IMR-90 (cell line): ENCODE results near the gene GGTLC1. TPM values are rescaled to one million over a fixed set of nuclear protein-coding genes. Genes with fewer than 3 reads are reported as not detected.

ENCODE experiments used
- ATAC-seq: fragments of 200-7000 bp; cut with Tn5 transposase; 2 replicates; pipeline ENCODE4 v1.9.1; 2020; ENCODE audit warnings: low read depth, mild to moderate bottlenecking, moderate library complexity
- BruUV-seq: library from RNA; stranded (reverse); fragments of 400-500 nt; replicated peaks from 2 replicates; lab custom pipeline; 2021; lab: Mats Ljungman, UMichigan
- CTCF ChIA-PET: fragments of 300-600 bp; formaldehyde crosslinking; extraction: SDS; loops from one replicate; lab custom pipeline; 2021; ENCODE audit warnings: antibody characterized with exemption; lab: Yijun Ruan, JAX
- POLR2A ChIA-PET: fragments of 300-600 bp; sonication (Branson Sonifier 250); formaldehyde crosslinking; loops from one replicate; lab custom pipeline; 2022; ENCODE audit warnings: antibody characterized with exemption; ENCODE audit not compliant: unreplicated experiment; lab: Charles Lee
- DNase-seq: peaks from one replicate; pipeline ENCODE4 v3.0.0; 2013
- H2AFZ ChIP-seq: replicated peaks from 2 replicates; pipeline ENCODE3; 2013; ENCODE audit warnings: low read length, mild to moderate bottlenecking; ENCODE audit not compliant: poor library complexity
- H2AK5ac ChIP-seq: 2 replicates; pipeline ENCODE4 v1.6.1; 2013; ENCODE audit warnings: low read depth, low read length, inconsistent platforms
- H2AK9ac ChIP-seq: replicated peaks from 2 replicates; pipeline ENCODE3; 2013; ENCODE audit warnings: mild to moderate bottlenecking, low read depth, low read length, moderate library complexity; ENCODE audit not compliant: poor library complexity
- H2BK120ac ChIP-seq: 2 replicates; pipeline ENCODE4 v1.6.1; 2013; ENCODE audit warnings: low read depth, low read length, inconsistent platforms
- H2BK15ac ChIP-seq: 3 replicates; pipeline ENCODE4 v1.6.1; 2013; ENCODE audit warnings: low read depth, low read length, inconsistent platforms
- H2BK20ac ChIP-seq: 2 replicates; pipeline ENCODE4 v1.6.1; 2013; ENCODE audit warnings: low read depth, mild to moderate bottlenecking, inconsistent platforms, low read length, moderate library complexity
- H2BK5ac ChIP-seq: 2 replicates; pipeline ENCODE4 v1.6.1; 2013; ENCODE audit warnings: mild to moderate bottlenecking, low read depth, low read length, inconsistent platforms; ENCODE audit not compliant: poor library complexity, severe bottlenecking
- H3K14ac ChIP-seq: replicated peaks from 2 replicates; pipeline ENCODE4 v1.6.1; 2013; ENCODE audit warnings: low read depth, low read length, inconsistent platforms
- H3K18ac ChIP-seq: 2 replicates; pipeline ENCODE4 v1.6.1; 2013; ENCODE audit warnings: low read depth, low read length, control low read depth
- H3K23ac ChIP-seq: 2 replicates; pipeline ENCODE4 v1.6.1; 2013; ENCODE audit warnings: low read depth, low read length, inconsistent platforms
- H3K27ac ChIP-seq: 2 replicates; pipeline ENCODE4 v1.5.1; 2013; ENCODE audit warnings: mild to moderate bottlenecking, control low read depth, low read length; ENCODE audit not compliant: insufficient read depth
- H3K27me3 ChIP-seq: 2 replicates; pipeline ENCODE4 v1.6.1; 2013; ENCODE audit warnings: low read length; ENCODE audit not compliant: control insufficient read depth, insufficient read depth
- H3K36me3 ChIP-seq: 2 replicates; pipeline ENCODE4 v1.6.1; 2013; ENCODE audit warnings: low read length, mixed read lengths; ENCODE audit not compliant: control insufficient read depth, insufficient read depth
- H3K4ac ChIP-seq: 2 replicates; pipeline ENCODE4 v1.6.1; 2013; ENCODE audit warnings: low read depth, low read length, inconsistent platforms
- H3K4me1 ChIP-seq: 2 replicates; pipeline ENCODE4 v1.6.1; 2013; ENCODE audit warnings: low read length, mixed read lengths; ENCODE audit not compliant: control insufficient read depth, insufficient read depth
- H3K4me2 ChIP-seq: 2 replicates; pipeline ENCODE4 v1.6.1; 2013; ENCODE audit warnings: low read depth, mild to moderate bottlenecking, control low read depth, low read length, moderate library complexity
- H3K4me3 ChIP-seq: 2 replicates; pipeline ENCODE4 v1.5.1; 2013; ENCODE audit warnings: low read depth, mild to moderate bottlenecking, control low read depth, low read length, moderate library complexity; ENCODE audit not compliant: insufficient read depth
- H3K56ac ChIP-seq: 2 replicates; pipeline ENCODE4 v1.6.1; 2013; ENCODE audit warnings: low read length, inconsistent platforms; ENCODE audit not compliant: insufficient read depth; ENCODE audit errors: extremely low read depth
- H3K79me1 ChIP-seq, 2 experiments: 2 replicates each; pipeline ENCODE4 v1.6.1; 2013; ENCODE audit warnings: low read length in 2 of 2, inconsistent platforms in 1 of 2, low read depth in 1 of 2
- H3K9ac ChIP-seq: 2 replicates; pipeline ENCODE4 v1.6.1; 2013; ENCODE audit warnings: low read depth, low read length, control low read depth
- H3K9me1 ChIP-seq: 2 replicates; pipeline ENCODE4 v1.6.1; 2013; ENCODE audit warnings: low read length, inconsistent platforms; ENCODE audit not compliant: insufficient read depth
- H3K9me3 ChIP-seq: 2 replicates; pipeline ENCODE4 v1.6.1; 2013; ENCODE audit warnings: low read length; ENCODE audit not compliant: control insufficient read depth, insufficient read depth
- H4K20me1 ChIP-seq: 2 replicates; pipeline ENCODE4 v1.6.1; 2013; ENCODE audit warnings: low read length, inconsistent platforms; ENCODE audit not compliant: insufficient read depth
- H4K5ac ChIP-seq: 2 replicates; pipeline ENCODE4 v1.6.1; 2013; ENCODE audit warnings: mild to moderate bottlenecking, low read depth, low read length, control low read depth
- H4K8ac ChIP-seq, 2 experiments: 2 replicates each; pipeline ENCODE4 v1.6.1; 2013; ENCODE audit warnings: low read depth in 2 of 2, low read length in 2 of 2, control low read depth in 1 of 2, inconsistent platforms in 1 of 2
- H4K91ac ChIP-seq: 2 replicates; pipeline ENCODE4 v1.6.1; 2013; ENCODE audit warnings: low read depth, low read length, inconsistent platforms; ENCODE audit not compliant: insufficient read depth
- ELK1 ChIP-seq: fragments of 150-350 bp; IDR thresholded peaks from 2 replicates; pipeline ENCODE4 v1.6.1; 2016; ENCODE audit warnings: low read depth, mild to moderate bottlenecking, low read length, moderate library complexity, borderline replicate concordance
- MAZ ChIP-seq: IDR thresholded peaks from 2 replicates; pipeline ENCODE4 v1.6.1; 2012; ENCODE audit warnings: low read depth, mild to moderate bottlenecking, low read length, improper control_type of control experiment, moderate library complexity, borderline replicate concordance
- RCOR1 ChIP-seq: IDR thresholded peaks from 2 replicates; pipeline ENCODE4 v1.6.1; 2012; ENCODE audit warnings: mild to moderate bottlenecking, low read length, improper control_type of control experiment; ENCODE audit not compliant: insufficient replicate concordance
- RFX5 ChIP-seq: IDR thresholded peaks from 2 replicates; pipeline ENCODE4 v1.8.0; 2012; ENCODE audit warnings: low read depth, mild to moderate bottlenecking, low read length, moderate library complexity
- WGBS, 2 experiments: methylation state at CpG; one replicate each; pipeline versions ENCODE4 v1.1.5 to v1.1.7; 2013; ENCODE audit warnings: missing lambda C conversion rate in 2 of 2; ENCODE audit not compliant: insufficient read length in 1 of 2; ENCODE audit errors: extremely low coverage in 2 of 2; 5-methylcytosine and 5-hydroxymethylcytosine counted together
- dilution Hi-C: fragments of 300-500 bp; cut with HindIII; formaldehyde crosslinking; loops from one replicate; pipeline ENCODE4 v1.14.3; 2018; ENCODE audit warnings: low sequenced_read_pairs; ENCODE audit not compliant: unreplicated experiment
- in situ Hi-C: fragments of 300-500 bp; cut with MboI; formaldehyde crosslinking; loops from 3 replicates; pipeline ENCODE4 v1.14.3; 2019; ENCODE audit warnings: low sequenced_read_pairs, inconsistent platforms, mixed read lengths
- intact Hi-C: fragments of 100-400 bp; cut with micrococcal nuclease; formaldehyde crosslinking; loops from 2 replicates; pipeline ENCODE4 v1.10.0; 2022
- polyA plus RNA-seq, 3 experiments: library from polyadenylated mRNA; depleted of rRNA; stranded (reverse); fragments of >200 nt; gene quantifications; 2 replicates each; pipeline ENCODE4 v1.2.3, GENCODE V29; 2012; ENCODE audit warnings: low replicate concordance in 1 of 3
- total RNA-seq: library from RNA; depleted of rRNA; stranded (reverse); fragments of >200 nt; gene quantifications from 2 replicates; pipeline ENCODE4 v1.2.3, GENCODE V29; 2012

Gene GGTLC1
- total and polyA plus RNA-seq, 2 of the 4 experiments (the other 2 are of a cell fraction) = not detected

GRCh38 chr20:23939063-23939462, 49.5 kb downstream of the GGTLC1 start:
- no peak overlapping the region for H2BK5ac ChIP-seq
- no peak overlapping the region for H3K4me2 ChIP-seq
- no peak for ATAC-seq
- H3K36me3 ChIP-seq = no peaks in the 10 kb centered on the region
- no peak overlapping the region for H2AK5ac ChIP-seq
- no peaks in the 10 kb centered on the region for H3K4me1 ChIP-seq
- no peak overlapping the region for H4K91ac ChIP-seq
- ChIA-PET CTCF (no interaction called here), POLR2A (no interaction called here)
- no peak overlapping the region for H2BK120ac ChIP-seq
- H3K27me3 ChIP-seq = no peaks in the 10 kb centered on the region
- no peak overlapping the region for H3K27ac ChIP-seq
- H2BK15ac ChIP-seq = no peak overlapping the region
- H3K9me3 ChIP-seq = no peaks in the 10 kb centered on the region
- TF ChIP-seq MAZ (no peak), ELK1 (no peak), RCOR1 (no peak), RFX5 (no peak)
- no peak overlapping the region for H3K14ac ChIP-seq
- H3K18ac ChIP-seq = no peak overlapping the region
- no peak overlapping the region for H4K5ac ChIP-seq
- dilution Hi-C loops (no loop called here), in situ Hi-C loops (loop anchor here (25.0 kb wide), 1 partner anchor 973 kb away; no protein-coding TSS in a partner anchor), intact Hi-C loops (no loop called here)
- H4K20me1 ChIP-seq = no peaks in the 10 kb centered on the region
- no peaks in the 10 kb centered on the region for H3K79me1 ChIP-seq
- no peak overlapping the region for H3K4me3 ChIP-seq
- no peak overlapping the region for H3K23ac ChIP-seq
- H3K4ac ChIP-seq = no peak overlapping the region
- no peak overlapping the region for H4K8ac ChIP-seq
- 0% methylated on average over 1 of the region's 2 CpGs; no CpG with 5 or more reads in 1 of the 2 experiments for WGBS, 2 experiments
- H2AFZ ChIP-seq = no peak overlapping the region
- H3K9me1 ChIP-seq = no peaks in the 10 kb centered on the region
- H3K9ac ChIP-seq = no peak overlapping the region
- no TSS peak for BruUV-seq
- DNase-seq = no peak
- H2AK9ac ChIP-seq = no peak overlapping the region
- no peak overlapping the region for H3K56ac ChIP-seq
- H2BK20ac ChIP-seq = no peak overlapping the region
